Measurements from ENCODE around the gene SGO2.

The SGO2 gene

GRCh38 chr2:200525882-200526651, at the start of gene SGO2:
TSS of gene SGO2 (plus strand) at chr2:200526207. CDS start at chr2:200532976, 6,769 bp downstream.
- Mint-ChIP-seq H3K4me3 (peak within 1 kb of the TSS; percentile 93), H3K27ac (peak within 1 kb of the TSS; percentile 86), H3K4me1 (peaks cover 9% of the 10 kb centered on the region), H3K27me3 (no peaks in the 10 kb centered on the region), H3K9me3 (no peaks in the 10 kb centered on the region), H3K36me3 (no peaks in the 10 kb centered on the region)
- peak; percentile 100 for ATAC-seq

- peaks cover 10% of the 10 kb centered on the region for H3K4me1 Mint-ChIP-seq
- H3K27ac Mint-ChIP-seq, result no peak overlapping the region
- H3K9me3 Mint-ChIP-seq, result no peaks in the 10 kb centered on the region
- ATAC-seq, result no peak
- H3K27me3 Mint-ChIP-seq, result no peaks in the 10 kb centered on the region
- no peaks in the 10 kb centered on the region for H3K36me3 Mint-ChIP-seq
- H3K4me3 Mint-ChIP-seq, result no peak overlapping the region
Observed at GRCh38 chr2:200476836-200477235, 49.2 kb upstream of the SGO2 start.

GRCh38 chr2:200477667-200478131, 48.3 kb upstream of the SGO2 start:
- no peak for ATAC-seq
- no peaks in the 10 kb centered on the region for H3K36me3 Mint-ChIP-seq
- no peaks in the 10 kb centered on the region for H3K9me3 Mint-ChIP-seq
- H3K27me3 Mint-ChIP-seq, result peaks cover under 1% of the 10 kb centered on the region
- no peak overlapping the region for H3K27ac Mint-ChIP-seq
- H3K4me3 Mint-ChIP-seq, result no peak overlapping the region
- peaks cover 4% of the 10 kb centered on the region for H3K4me1 Mint-ChIP-seq

- no peak overlapping the region for H3K4me3 Mint-ChIP-seq
- no peaks in the 10 kb centered on the region for H3K4me1 Mint-ChIP-seq
- no peak for ATAC-seq
- H3K36me3 Mint-ChIP-seq, result no peaks in the 10 kb centered on the region
- H3K27ac Mint-ChIP-seq, result no peak overlapping the region
- peaks cover 15% of the 10 kb centered on the region for H3K27me3 Mint-ChIP-seq
- no peaks in the 10 kb centered on the region for H3K9me3 Mint-ChIP-seq
Observed at GRCh38 chr2:200479692-200480265, 46.2 kb upstream of the SGO2 start.

GRCh38 chr2:200482194-200482593, 43.8 kb upstream of the SGO2 start:
- Mint-ChIP-seq H3K4me1 (no peaks in the 10 kb centered on the region), H3K4me3 (no peak overlapping the region), H3K27me3 (peaks cover 15% of the 10 kb centered on the region), H3K36me3 (no peaks in the 10 kb centered on the region), H3K9me3 (no peaks in the 10 kb centered on the region), H3K27ac (no peak overlapping the region)
- ATAC-seq, result no peak

GRCh38 chr2:200483729-200484198, 42.2 kb upstream of the SGO2 start:
- Mint-ChIP-seq H3K9me3 (no peaks in the 10 kb centered on the region), H3K27ac (no peak overlapping the region), H3K4me1 (no peaks in the 10 kb centered on the region), H3K4me3 (no peak overlapping the region), H3K27me3 (peaks cover 15% of the 10 kb centered on the region), H3K36me3 (peaks cover 5% of the 10 kb centered on the region)
- peak; percentile 54 for ATAC-seq

GRCh38 chr2:200484934-200485333, 41.1 kb upstream of the SGO2 start:
- ATAC-seq, result no peak
- Mint-ChIP-seq H3K27ac (no peak overlapping the region), H3K36me3 (peaks cover 12% of the 10 kb centered on the region), H3K27me3 (peaks cover 15% of the 10 kb centered on the region), H3K9me3 (no peaks in the 10 kb centered on the region), H3K4me1 (no peaks in the 10 kb centered on the region), H3K4me3 (no peak overlapping the region)

GRCh38 chr2:200486529-200486928, 39.5 kb upstream of the SGO2 start:
- Mint-ChIP-seq H3K4me3 (no peak overlapping the region), H3K4me1 (no peaks in the 10 kb centered on the region), H3K27ac (no peak overlapping the region), H3K9me3 (no peaks in the 10 kb centered on the region), H3K36me3 (peaks cover 28% of the 10 kb centered on the region), H3K27me3 (peaks cover 15% of the 10 kb centered on the region)
- ATAC-seq, result no peak

- no peaks in the 10 kb centered on the region for H3K9me3 Mint-ChIP-seq
- H3K4me1 Mint-ChIP-seq, result no peaks in the 10 kb centered on the region
- H3K27ac Mint-ChIP-seq, result no peak overlapping the region
- H3K4me3 Mint-ChIP-seq, result no peak overlapping the region
- peaks cover 10% of the 10 kb centered on the region for H3K27me3 Mint-ChIP-seq
- no peak for ATAC-seq
- peaks cover 41% of the 10 kb centered on the region for H3K36me3 Mint-ChIP-seq
Observed at GRCh38 chr2:200488169-200488568, 37.8 kb upstream of the SGO2 start.

GRCh38 chr2:200490001-200490400, 36.0 kb upstream of the SGO2 start:
- ATAC-seq, result no peak
- Mint-ChIP-seq H3K4me1 (no peaks in the 10 kb centered on the region), H3K27ac (no peak overlapping the region), H3K36me3 (peaks cover 58% of the 10 kb centered on the region), H3K27me3 (no peaks in the 10 kb centered on the region), H3K4me3 (no peak overlapping the region), H3K9me3 (no peaks in the 10 kb centered on the region)

GRCh38 chr2:200492656-200493055, 33.4 kb upstream of the SGO2 start:
- no peaks in the 10 kb centered on the region for H3K9me3 Mint-ChIP-seq
- no peak overlapping the region for H3K4me3 Mint-ChIP-seq
- peaks cover 73% of the 10 kb centered on the region for H3K36me3 Mint-ChIP-seq
- ATAC-seq, result no peak
- H3K27me3 Mint-ChIP-seq, result no peaks in the 10 kb centered on the region
- H3K4me1 Mint-ChIP-seq, result no peaks in the 10 kb centered on the region
- H3K27ac Mint-ChIP-seq, result no peak overlapping the region

GRCh38 chr2:200494048-200494447, 32.0 kb upstream of the SGO2 start:
- no peaks in the 10 kb centered on the region for H3K4me1 Mint-ChIP-seq
- no peak overlapping the region for H3K27ac Mint-ChIP-seq
- no peak overlapping the region for H3K4me3 Mint-ChIP-seq
- peaks cover 80% of the 10 kb centered on the region for H3K36me3 Mint-ChIP-seq
- ATAC-seq, result no peak
- no peaks in the 10 kb centered on the region for H3K9me3 Mint-ChIP-seq
- H3K27me3 Mint-ChIP-seq, result no peaks in the 10 kb centered on the region

GRCh38 chr2:200496696-200497095, 29.3 kb upstream of the SGO2 start:
- Mint-ChIP-seq H3K9me3 (no peaks in the 10 kb centered on the region), H3K27ac (no peak overlapping the region), H3K36me3 (peaks cover 61% of the 10 kb centered on the region), H3K4me3 (no peak overlapping the region), H3K4me1 (no peaks in the 10 kb centered on the region), H3K27me3 (no peaks in the 10 kb centered on the region)
- no peak for ATAC-seq

- ATAC-seq, result no peak
- no peak overlapping the region for H3K4me3 Mint-ChIP-seq
- H3K9me3 Mint-ChIP-seq, result peaks cover 4% of the 10 kb centered on the region
- no peak overlapping the region for H3K27ac Mint-ChIP-seq
- H3K27me3 Mint-ChIP-seq, result no peaks in the 10 kb centered on the region
- H3K4me1 Mint-ChIP-seq, result no peaks in the 10 kb centered on the region
- H3K36me3 Mint-ChIP-seq, result peaks cover 62% of the 10 kb centered on the region
Observed at GRCh38 chr2:200498402-200499162, 27.4 kb upstream of the SGO2 start.

- H3K27me3 Mint-ChIP-seq, result no peaks in the 10 kb centered on the region
- no peak overlapping the region for H3K4me3 Mint-ChIP-seq
- peaks cover 4% of the 10 kb centered on the region for H3K9me3 Mint-ChIP-seq
- no peak overlapping the region for H3K27ac Mint-ChIP-seq
- H3K36me3 Mint-ChIP-seq, result peaks cover 45% of the 10 kb centered on the region
- H3K4me1 Mint-ChIP-seq, result no peaks in the 10 kb centered on the region
- ATAC-seq, result no peak
Observed at GRCh38 chr2:200502196-200502595, 23.8 kb upstream of the SGO2 start.

Data from stimulated activated memory B cell treated with anti-CD40 and anti-IgM and Interleukin-4, amounts not matched to agents 10 μg/mL and 1 μg/mL and 100 μg/mL, for 72 hours (primary cell).